Thyroid gland (tissue), 4 donors: ENCODE data around the gene EID2.

Source experiments
- POLR2A ChIP-seq, 2 donors: fragments of 450-650 bp; IDR thresholded peaks; one replicate each; pipeline ENCODE4 v1.6.1; 2017; ENCODE audit warnings: antibody characterized with exemption in 2 of 2, mild to moderate bottlenecking in 2 of 2, moderate library complexity in 1 of 2
- TF ChIP-seq, protein P1 (sequence below), 6 experiments: fragments of 200-600 bp in 3 of 6; fragments of 450-650 bp in 3 of 6; sonication (generic) in 3 of 6; IDR thresholded peaks; one replicate each; pipeline ENCODE4 v1.5.1; 2016 to 2019; ENCODE audit warnings: antibody characterized with exemption in 6 of 6, mild to moderate bottlenecking in 2 of 6, inconsistent platforms in 1 of 6, moderate library complexity in 1 of 6

DNA sequence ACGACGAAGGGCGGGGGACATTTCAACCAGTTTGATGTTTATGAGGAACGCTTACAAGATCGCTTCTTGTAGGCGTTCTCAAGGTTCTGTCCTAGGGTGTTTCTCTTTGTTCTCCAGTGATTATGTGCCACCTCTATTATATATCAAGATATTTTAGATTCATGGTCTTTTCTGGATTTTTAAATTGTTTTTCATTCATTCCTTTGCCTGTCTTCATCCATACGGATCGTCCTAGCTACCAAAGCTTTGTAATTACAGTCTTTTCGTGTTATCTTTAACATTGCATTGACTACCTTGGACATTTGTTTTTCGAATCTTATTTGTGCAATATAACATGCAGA is 342 bp upstream of the EID2 start:
- TF ChIP-seq, protein P1, sequence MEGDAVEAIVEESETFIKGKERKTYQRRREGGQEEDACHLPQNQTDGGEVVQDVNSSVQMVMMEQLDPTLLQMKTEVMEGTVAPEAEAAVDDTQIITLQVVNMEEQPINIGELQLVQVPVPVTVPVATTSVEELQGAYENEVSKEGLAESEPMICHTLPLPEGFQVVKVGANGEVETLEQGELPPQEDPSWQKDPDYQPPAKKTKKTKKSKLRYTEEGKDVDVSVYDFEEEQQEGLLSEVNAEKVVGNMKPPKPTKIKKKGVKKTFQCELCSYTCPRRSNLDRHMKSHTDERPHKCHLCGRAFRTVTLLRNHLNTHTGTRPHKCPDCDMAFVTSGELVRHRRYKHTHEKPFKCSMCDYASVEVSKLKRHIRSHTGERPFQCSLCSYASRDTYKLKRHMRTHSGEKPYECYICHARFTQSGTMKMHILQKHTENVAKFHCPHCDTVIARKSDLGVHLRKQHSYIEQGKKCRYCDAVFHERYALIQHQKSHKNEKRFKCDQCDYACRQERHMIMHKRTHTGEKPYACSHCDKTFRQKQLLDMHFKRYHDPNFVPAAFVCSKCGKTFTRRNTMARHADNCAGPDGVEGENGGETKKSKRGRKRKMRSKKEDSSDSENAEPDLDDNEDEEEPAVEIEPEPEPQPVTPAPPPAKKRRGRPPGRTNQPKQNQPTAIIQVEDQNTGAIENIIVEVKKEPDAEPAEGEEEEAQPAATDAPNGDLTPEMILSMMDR (IDR thresholded peaks at IDR 0.05) = no peak
- no peak for TF ChIP-seq POLR2A (IDR thresholded peaks at IDR 0.05)
